Left ventricle myocardium inferior (tissue), 1 donor: ENCODE results near the gene WDR72. TPM values are rescaled to one million over a fixed set of nuclear protein-coding genes. Genes with fewer than 3 reads are reported as not detected.

Experiments
- DNase-seq: peaks from one replicate; pipeline ENCODE4 v3.0.0-alpha.2; 2020
- H3K27ac ChIP-seq: fragments of 200-600 bp; replicated peaks from 2 replicates; pipeline ENCODE4 v1.8.0; 2021
- H3K27me3 ChIP-seq: fragments of 200-600 bp; 2 replicates; pipeline ENCODE4 v1.8.0; 2021; ENCODE audit warnings: low read depth
- H3K36me3 ChIP-seq: fragments of 200-600 bp; 2 replicates; pipeline ENCODE4 v1.8.0; 2021
- H3K4me1 ChIP-seq: fragments of 200-600 bp; 2 replicates; pipeline ENCODE4 v1.8.0; 2021
- H3K4me3 ChIP-seq: fragments of 200-600 bp; 2 replicates; pipeline ENCODE4 v1.8.0; 2021; ENCODE audit warnings: mild to moderate bottlenecking, moderate library complexity
- H3K9me3 ChIP-seq: fragments of 200-600 bp; replicated peaks from 2 replicates; pipeline ENCODE4 v1.8.0; 2021
- intact Hi-C: fragments of 100-400 bp; cut with micrococcal nuclease; formaldehyde crosslinking; loops from one replicate; pipeline ENCODE4 v1.11.0; 2022
- long read RNA-seq: library from polyadenylated mRNA; unstranded; transcript quantifications from one replicate; pipeline ENCODE4 v2.0.0, GENCODE V29; 2021
- total RNA-seq: library from RNA; stranded (reverse); fragmentation: NEBNext Ultra II Directional; extraction: Animal tissue kit (Norgen Biotek cat#: 25700); gene quantifications from one replicate; pipeline ENCODE4 v1.2.1, GENCODE V29; 2021
- TF ChIP-seq, protein P1 (sequence below): fragments of 200-600 bp; IDR thresholded peaks from 2 replicates; pipeline ENCODE4 v1.8.0; 2021; ENCODE audit warnings: antibody characterized with exemption, mild to moderate bottlenecking, borderline replicate concordance
- donor health status: DM: no; HTN: yes; CAD: no; lungs with severe emphysema.

Gene WDR72
- total RNA-seq: not detected
- long read RNA-seq: 0 reads

DNA sequence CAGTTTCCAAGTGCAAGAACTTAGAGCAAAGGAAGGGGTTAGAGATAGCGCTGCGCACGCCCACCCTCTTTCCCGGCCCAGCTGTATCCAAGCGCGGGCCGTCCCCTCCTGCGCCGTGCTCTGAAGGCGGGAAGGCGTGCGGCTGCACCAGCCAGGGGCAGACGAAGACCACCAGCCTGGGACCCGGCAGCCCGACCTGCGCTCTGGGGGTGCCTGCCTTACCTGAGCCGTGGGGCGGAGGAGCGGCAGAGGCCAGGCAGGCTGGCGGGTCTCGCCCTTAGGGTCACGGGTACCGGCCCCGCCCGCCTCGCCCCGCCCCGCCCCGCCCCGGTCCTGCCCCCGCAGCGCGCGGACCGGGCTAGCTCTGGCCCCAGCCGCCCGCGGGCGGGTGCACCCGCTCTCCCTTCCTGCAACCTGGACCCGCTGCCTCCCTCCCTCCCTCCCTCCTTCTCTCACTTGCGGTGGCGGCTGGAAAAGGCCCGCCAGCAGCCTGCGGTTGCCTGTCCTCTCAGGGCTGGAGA lies at the start of gene WDR72:
Gene WDR72 (minus strand): TSS at position 253 of the 521 bp plus-strand sequence. CDS start 26,514 bp downstream, outside the sequence.
- Histone ChIP-seq H3K27ac (no peak within 1 kb of the TSS), H3K9me3 (no peaks in the 10 kb centered on the region), H3K27me3 (peaks cover 47% of the 10 kb centered on the region), H3K36me3 (no peaks in the 10 kb centered on the region), H3K4me1 (no peaks in the 10 kb centered on the region), H3K4me3 (peak within 1 kb of the TSS; percentile 49)
- TF ChIP-seq, protein P1, sequence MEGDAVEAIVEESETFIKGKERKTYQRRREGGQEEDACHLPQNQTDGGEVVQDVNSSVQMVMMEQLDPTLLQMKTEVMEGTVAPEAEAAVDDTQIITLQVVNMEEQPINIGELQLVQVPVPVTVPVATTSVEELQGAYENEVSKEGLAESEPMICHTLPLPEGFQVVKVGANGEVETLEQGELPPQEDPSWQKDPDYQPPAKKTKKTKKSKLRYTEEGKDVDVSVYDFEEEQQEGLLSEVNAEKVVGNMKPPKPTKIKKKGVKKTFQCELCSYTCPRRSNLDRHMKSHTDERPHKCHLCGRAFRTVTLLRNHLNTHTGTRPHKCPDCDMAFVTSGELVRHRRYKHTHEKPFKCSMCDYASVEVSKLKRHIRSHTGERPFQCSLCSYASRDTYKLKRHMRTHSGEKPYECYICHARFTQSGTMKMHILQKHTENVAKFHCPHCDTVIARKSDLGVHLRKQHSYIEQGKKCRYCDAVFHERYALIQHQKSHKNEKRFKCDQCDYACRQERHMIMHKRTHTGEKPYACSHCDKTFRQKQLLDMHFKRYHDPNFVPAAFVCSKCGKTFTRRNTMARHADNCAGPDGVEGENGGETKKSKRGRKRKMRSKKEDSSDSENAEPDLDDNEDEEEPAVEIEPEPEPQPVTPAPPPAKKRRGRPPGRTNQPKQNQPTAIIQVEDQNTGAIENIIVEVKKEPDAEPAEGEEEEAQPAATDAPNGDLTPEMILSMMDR: no peak
- DNase-seq: no peak
- intact Hi-C loops: no loop called here

DNA sequence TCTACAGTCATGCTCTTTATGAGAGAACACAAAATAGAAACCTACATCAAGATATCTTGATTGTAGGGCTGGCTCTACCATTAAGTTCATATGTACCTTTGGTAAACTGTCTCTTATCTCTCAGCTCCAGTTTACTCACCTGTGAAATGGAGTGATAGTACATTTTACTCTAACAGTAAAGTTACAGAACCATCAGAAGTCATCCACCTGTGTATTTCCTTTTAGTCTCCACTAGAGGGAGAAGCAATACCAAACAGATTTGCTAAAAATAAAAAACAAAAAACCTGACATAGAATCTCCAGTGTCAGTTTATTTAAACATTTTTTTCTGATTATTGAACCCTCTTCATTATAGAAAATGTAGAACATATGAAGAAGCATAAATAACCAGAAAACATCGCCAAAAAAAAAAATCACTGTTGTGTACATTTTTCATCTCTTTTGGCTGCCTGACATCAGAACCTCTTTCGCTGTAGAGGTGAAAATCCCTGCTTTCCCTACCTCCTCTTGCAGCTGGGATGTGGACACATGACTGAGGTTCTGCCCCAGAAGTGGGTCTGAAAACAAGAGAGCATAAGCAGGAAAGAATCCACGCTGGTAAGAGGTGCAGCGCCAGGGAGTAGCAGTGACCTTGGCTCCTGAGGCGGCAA lies 48.7 kb upstream of the WDR72 start:
- no peaks in the 10 kb centered on the region for H3K9me3 ChIP-seq
- intact Hi-C loops: no loop called here
- DNase-seq: no peak
- H3K4me3 ChIP-seq: no peak overlapping the region
- no peaks in the 10 kb centered on the region for H3K36me3 ChIP-seq
- H3K4me1 ChIP-seq: peaks cover 3% of the 10 kb centered on the region
- TF ChIP-seq, protein P1: peak; percentile 75
- H3K27me3 ChIP-seq: no peaks in the 10 kb centered on the region
- peak overlapping the region; percentile 11 for H3K27ac ChIP-seq

DNA sequence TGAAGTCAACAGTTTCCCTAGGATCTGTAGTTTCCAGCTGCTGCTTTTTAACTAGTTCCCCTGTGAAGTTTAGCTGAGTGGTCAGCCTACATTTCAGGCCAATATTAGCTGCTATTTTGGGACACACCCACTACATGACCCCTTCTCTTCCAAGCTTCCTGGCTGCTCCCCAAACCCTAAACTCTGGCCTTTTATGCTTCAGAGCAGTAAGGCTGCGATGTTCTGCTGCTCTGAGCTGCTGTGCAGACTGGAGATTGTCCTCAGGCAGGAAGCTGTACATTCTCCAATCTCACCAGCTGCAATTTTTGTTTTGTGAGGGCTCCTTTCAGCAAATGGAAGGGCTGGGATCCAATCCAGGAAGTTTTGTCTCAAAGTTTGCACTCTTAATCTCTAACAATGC lies 48.0 kb upstream of the WDR72 start:
- TF ChIP-seq, protein P1: no peak
- no peaks in the 10 kb centered on the region for H3K36me3 ChIP-seq
- H3K27me3 ChIP-seq: no peaks in the 10 kb centered on the region
- no peaks in the 10 kb centered on the region for H3K9me3 ChIP-seq
- intact Hi-C loops: no loop called here
- H3K4me1 ChIP-seq: peaks cover 3% of the 10 kb centered on the region
- H3K27ac ChIP-seq: peak overlapping the region; percentile 24
- H3K4me3 ChIP-seq: no peak overlapping the region
- no peak for DNase-seq

DNA sequence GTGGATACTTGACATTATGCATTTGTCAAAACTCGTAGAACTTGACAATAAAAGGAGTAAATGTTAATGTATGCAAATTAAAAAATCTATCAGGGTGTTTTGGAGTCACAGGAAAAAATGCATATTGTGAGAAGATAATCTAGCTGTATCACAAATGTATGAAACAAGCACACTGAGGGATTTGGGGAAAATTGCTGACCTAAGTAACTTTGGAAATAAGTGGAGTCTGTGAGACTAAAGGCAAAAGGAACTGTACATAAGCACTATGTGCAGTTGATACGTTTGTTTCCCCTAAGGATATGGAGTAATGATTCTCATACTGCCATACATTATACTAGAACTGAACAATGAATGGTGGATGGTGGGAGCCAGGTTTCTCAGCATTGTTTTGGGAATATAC lies 43.2 kb upstream of the WDR72 start:
- no peak for DNase-seq

DNA sequence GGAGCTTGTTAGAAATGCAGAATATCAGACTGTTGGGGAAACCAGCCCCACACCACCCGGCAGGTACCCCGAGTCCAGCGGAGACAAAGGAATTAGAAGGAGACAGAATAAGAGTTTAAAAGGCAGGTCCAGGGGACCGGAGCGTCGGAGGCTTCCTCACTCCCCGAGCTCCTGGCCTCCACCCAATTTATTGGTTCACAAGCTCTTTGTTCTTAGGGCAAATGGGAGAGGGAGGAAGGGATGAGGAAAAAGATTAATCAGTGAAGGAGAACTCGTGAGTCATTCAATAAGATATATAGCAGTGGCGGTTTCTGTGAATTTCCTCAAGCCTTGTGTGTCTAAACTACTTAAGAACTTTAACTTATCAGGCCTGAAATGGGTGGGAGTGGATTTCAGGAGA lies 32.1 kb upstream of the WDR72 start:
- Histone ChIP-seq H3K4me3 (no peak overlapping the region), H3K27ac (no peak overlapping the region), H3K27me3 (peaks cover 8% of the 10 kb centered on the region), H3K9me3 (no peaks in the 10 kb centered on the region), H3K4me1 (no peaks in the 10 kb centered on the region), H3K36me3 (no peaks in the 10 kb centered on the region)
- DNase-seq: no peak
- intact Hi-C loops: no loop called here
- TF ChIP-seq, protein P1: no peak

More for the DNA sequence above, 43.2 kb upstream of the WDR72 start:
- intact Hi-C loops: no loop called here
- no peak overlapping the region for H3K4me3 ChIP-seq
- H3K27me3 ChIP-seq: no peaks in the 10 kb centered on the region
- TF ChIP-seq, protein P1: no peak
- H3K9me3 ChIP-seq: no peaks in the 10 kb centered on the region
- H3K4me1 ChIP-seq: no peaks in the 10 kb centered on the region
- H3K27ac ChIP-seq: no peak overlapping the region
- no peaks in the 10 kb centered on the region for H3K36me3 ChIP-seq
